Suprapubic skin (tissue), 4 donors: Measurements from ENCODE around the gene ZFHX2. TPM values are rescaled to one million over a fixed set of nuclear protein-coding genes. Genes with fewer than 3 reads are reported as not detected.

Experiments used
- DNase-seq, 2 donors: peaks; one replicate each; pipeline ENCODE4 v3.0.0-alpha.2; 2019; ENCODE audit warnings: low spot score in 2 of 2
- H3K27ac ChIP-seq: fragments of 200-600 bp; sonication (generic); one replicate; pipeline ENCODE4 v1.5.1; 2019
- H3K27me3 ChIP-seq: fragments of 200-600 bp; sonication (generic); one replicate; pipeline ENCODE4 v1.5.1; 2019
- H3K36me3 ChIP-seq: fragments of 200-600 bp; sonication (generic); one replicate; pipeline ENCODE4 v1.5.1; 2019
- H3K4me1 ChIP-seq: fragments of 200-600 bp; sonication (generic); one replicate; pipeline ENCODE4 v1.5.1; 2019
- H3K4me3 ChIP-seq: fragments of 200-600 bp; sonication (generic); one replicate; pipeline ENCODE4 v1.5.1; 2019; ENCODE audit warnings: mild to moderate bottlenecking
- H3K9me3 ChIP-seq: fragments of 200-600 bp; sonication (generic); one replicate; pipeline ENCODE4 v1.5.1; 2019
- EP300 ChIP-seq: sonication (generic); formaldehyde crosslinking; IDR thresholded peaks from one replicate; pipeline ENCODE4 v1.6.1; 2017; ENCODE audit warnings: antibody characterized with exemption
- POLR2A ChIP-seq, 2 donors: fragments of 450-650 bp; IDR thresholded peaks; one replicate each; pipeline ENCODE4 v1.6.1; 2017; ENCODE audit warnings: antibody characterized with exemption in 2 of 2, mild to moderate bottlenecking in 2 of 2, moderate library complexity in 2 of 2
- POLR2AphosphoS5 ChIP-seq, 3 donors: sonication (generic); formaldehyde crosslinking; IDR thresholded peaks; one replicate each; pipeline ENCODE4 v1.6.1; 2017; ENCODE audit warnings: antibody characterized with exemption in 3 of 3
- WGBS: methylation state at CpG from one replicate; pipeline ENCODE4 v1.1.5; 2018; 5-methylcytosine and 5-hydroxymethylcytosine counted together
- total RNA-seq, 4 donors: library from RNA; depleted of rRNA; stranded (reverse); fragments of >200 nt; gene quantifications; one replicate each; pipeline ENCODE4 v1.1.0, GENCODE V29; 2016
- TF ChIP-seq, protein P1 (sequence below), 2 donors: fragments of 200-600 bp in 1 of 2; fragments of 450-650 bp in 1 of 2; sonication (generic) in 1 of 2; IDR thresholded peaks; one replicate each; pipeline ENCODE4 v1.5.1; 2016 to 2019; ENCODE audit warnings: antibody characterized with exemption in 2 of 2, mild to moderate bottlenecking in 1 of 2, moderate library complexity in 1 of 2

The ZFHX2 gene
- total RNA-seq, 4 donors from 2014 or later = 0.16 to 1.4 (median 0.56) TPM

GRCh38 chr14:23536494-23536893 is 15.1 kb downstream of the ZFHX2 start:
- DNase-seq = no peak
- 92% methylated on average over 2 of the region's 2 CpGs for WGBS

GRCh38 chr14:23535943-23536342 is 15.6 kb downstream of the ZFHX2 start:
- TF ChIP-seq, protein P1, sequence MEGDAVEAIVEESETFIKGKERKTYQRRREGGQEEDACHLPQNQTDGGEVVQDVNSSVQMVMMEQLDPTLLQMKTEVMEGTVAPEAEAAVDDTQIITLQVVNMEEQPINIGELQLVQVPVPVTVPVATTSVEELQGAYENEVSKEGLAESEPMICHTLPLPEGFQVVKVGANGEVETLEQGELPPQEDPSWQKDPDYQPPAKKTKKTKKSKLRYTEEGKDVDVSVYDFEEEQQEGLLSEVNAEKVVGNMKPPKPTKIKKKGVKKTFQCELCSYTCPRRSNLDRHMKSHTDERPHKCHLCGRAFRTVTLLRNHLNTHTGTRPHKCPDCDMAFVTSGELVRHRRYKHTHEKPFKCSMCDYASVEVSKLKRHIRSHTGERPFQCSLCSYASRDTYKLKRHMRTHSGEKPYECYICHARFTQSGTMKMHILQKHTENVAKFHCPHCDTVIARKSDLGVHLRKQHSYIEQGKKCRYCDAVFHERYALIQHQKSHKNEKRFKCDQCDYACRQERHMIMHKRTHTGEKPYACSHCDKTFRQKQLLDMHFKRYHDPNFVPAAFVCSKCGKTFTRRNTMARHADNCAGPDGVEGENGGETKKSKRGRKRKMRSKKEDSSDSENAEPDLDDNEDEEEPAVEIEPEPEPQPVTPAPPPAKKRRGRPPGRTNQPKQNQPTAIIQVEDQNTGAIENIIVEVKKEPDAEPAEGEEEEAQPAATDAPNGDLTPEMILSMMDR (IDR thresholded peaks at IDR 0.05) = no peak
- no peak for TF ChIP-seq EP300
- no peak for TF ChIP-seq POLR2AphosphoS5 (IDR thresholded peaks at IDR 0.05)
- TF ChIP-seq POLR2A (IDR thresholded peaks at IDR 0.05) = no peak
- Histone ChIP-seq H3K27ac (no peak overlapping the region), H3K4me3 (no peak overlapping the region), H3K4me1 (peaks cover 2% of the 10 kb centered on the region), H3K27me3 (no peaks in the 10 kb centered on the region), H3K36me3 (no peaks in the 10 kb centered on the region), H3K9me3 (no peaks in the 10 kb centered on the region)
- 87% methylated on average over 4 of the region's 4 CpGs for WGBS
- DNase-seq = no peak

More at GRCh38 chr14:23536494-23536893, 15.1 kb downstream of the ZFHX2 start:
- H3K27me3 ChIP-seq = no peaks in the 10 kb centered on the region
- H3K9me3 ChIP-seq = no peaks in the 10 kb centered on the region
- H3K4me1 ChIP-seq = peaks cover 2% of the 10 kb centered on the region
- no peaks in the 10 kb centered on the region for H3K36me3 ChIP-seq
- H3K27ac ChIP-seq = no peak overlapping the region
- TF ChIP-seq EP300 = no peak
- TF ChIP-seq, protein P1 (IDR thresholded peaks at IDR 0.05) = no peak
- H3K4me3 ChIP-seq = no peak overlapping the region

GRCh38 chr14:23533652-23534435 is 17.7 kb downstream of the ZFHX2 start:
- DNase-seq = no peak
- Histone ChIP-seq H3K9me3 (no peaks in the 10 kb centered on the region), H3K27ac (no peak overlapping the region), H3K4me1 (peaks cover 2% of the 10 kb centered on the region), H3K36me3 (no peaks in the 10 kb centered on the region), H3K27me3 (no peaks in the 10 kb centered on the region), H3K4me3 (no peak overlapping the region)
- TF ChIP-seq EP300 (no peak), POLR2A (IDR thresholded peaks at IDR 0.05) (no peak), POLR2AphosphoS5 (IDR thresholded peaks at IDR 0.05) (no peak)
- TF ChIP-seq, protein P1 (IDR thresholded peaks at IDR 0.05) = no peak
- WGBS = 89% methylated on average over 13 of the region's 16 CpGs

GRCh38 chr14:23532658-23533057 is 18.9 kb downstream of the ZFHX2 start:
- H3K27ac ChIP-seq = no peak overlapping the region
- H3K4me1 ChIP-seq = no peaks in the 10 kb centered on the region
- WGBS = 100% methylated on average over 7 of the region's 7 CpGs
- no peak for DNase-seq
- no peak for TF ChIP-seq POLR2A (IDR thresholded peaks at IDR 0.05)
- TF ChIP-seq EP300 = no peak
- TF ChIP-seq, protein P1 (IDR thresholded peaks at IDR 0.05) = no peak
- no peak for TF ChIP-seq POLR2AphosphoS5 (IDR thresholded peaks at IDR 0.05)
- H3K36me3 ChIP-seq = no peaks in the 10 kb centered on the region
- no peaks in the 10 kb centered on the region for H3K27me3 ChIP-seq
- no peaks in the 10 kb centered on the region for H3K9me3 ChIP-seq
- H3K4me3 ChIP-seq = no peak overlapping the region

GRCh38 chr14:23531391-23531790 is 20.2 kb downstream of the ZFHX2 start:
- no peak overlapping the region for H3K4me3 ChIP-seq
- H3K36me3 ChIP-seq = no peaks in the 10 kb centered on the region
- 96% methylated on average over 7 of the region's 12 CpGs for WGBS
- TF ChIP-seq EP300 (no peak), POLR2A (IDR thresholded peaks at IDR 0.05) (no peak), POLR2AphosphoS5 (IDR thresholded peaks at IDR 0.05) (no peak)
- TF ChIP-seq, protein P1 (IDR thresholded peaks at IDR 0.05) = no peak
- DNase-seq = no peak
- H3K27ac ChIP-seq = no peak overlapping the region
- no peaks in the 10 kb centered on the region for H3K27me3 ChIP-seq
- no peaks in the 10 kb centered on the region for H3K4me1 ChIP-seq
- no peaks in the 10 kb centered on the region for H3K9me3 ChIP-seq
